HEK293 (cell line): Measurements from ENCODE around the gene NDFIP2.

ENCODE experiments used
- CTCF ChIP-seq: fragments of 450-650 bp; formaldehyde crosslinking; IDR thresholded peaks from 2 replicates; pipeline ENCODE4 v1.5.1; 2016; ENCODE audit warnings: missing biosample characterization, missing genetic modification characterization
- IKZF3 ChIP-seq: fragments of 450-650 bp; IDR thresholded peaks from 2 replicates; pipeline ENCODE4 v1.5.0; 2018; ENCODE audit warnings: missing biosample characterization, mild to moderate bottlenecking, missing genetic modification characterization, moderate library complexity
- REST ChIP-seq: fragments of 450-650 bp; formaldehyde crosslinking; IDR thresholded peaks from 2 replicates; pipeline ENCODE4 v1.5.1; 2016; ENCODE audit warnings: missing biosample characterization, missing genetic modification characterization
- ZFP37 ChIP-seq: fragments of 450-650 bp; formaldehyde crosslinking; IDR thresholded peaks from 2 replicates; pipeline ENCODE4 v1.5.1; 2016; ENCODE audit warnings: missing biosample characterization, missing genetic modification characterization
- ZNF169 ChIP-seq: fragments of 450-650 bp; formaldehyde crosslinking; IDR thresholded peaks from 2 replicates; pipeline ENCODE4 v1.5.1; 2016; ENCODE audit warnings: missing biosample characterization, missing genetic modification characterization
- TF ChIP-seq, protein P1 (sequence below): fragments of 450-650 bp; formaldehyde crosslinking; IDR thresholded peaks from 2 replicates; pipeline ENCODE4 v1.5.1; 2017; ENCODE audit warnings: missing biosample characterization, missing genetic modification characterization

- TF ChIP-seq IKZF3 (tag by site-specific recombination) (no peak), REST (tag by site-specific recombination) (no peak), ZFP37 (tag by site-specific recombination) (no peak), CTCF (tag by site-specific recombination) (no peak), ZNF169 (no peak)
- TF ChIP-seq, protein P1, sequence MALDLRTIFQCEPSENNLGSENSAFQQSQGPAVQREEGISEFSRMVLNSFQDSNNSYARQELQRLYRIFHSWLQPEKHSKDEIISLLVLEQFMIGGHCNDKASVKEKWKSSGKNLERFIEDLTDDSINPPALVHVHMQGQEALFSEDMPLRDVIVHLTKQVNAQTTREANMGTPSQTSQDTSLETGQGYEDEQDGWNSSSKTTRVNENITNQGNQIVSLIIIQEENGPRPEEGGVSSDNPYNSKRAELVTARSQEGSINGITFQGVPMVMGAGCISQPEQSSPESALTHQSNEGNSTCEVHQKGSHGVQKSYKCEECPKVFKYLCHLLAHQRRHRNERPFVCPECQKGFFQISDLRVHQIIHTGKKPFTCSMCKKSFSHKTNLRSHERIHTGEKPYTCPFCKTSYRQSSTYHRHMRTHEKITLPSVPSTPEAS (tag by site-specific recombination) = no peak
Measured at GRCh38 chr13:79497064-79497463, 16.1 kb downstream of the NDFIP2 start.
